SK-N-SH treated with all-trans-retinoic acid at 6 μM for 48 hours (cell line): ENCODE results near the gene NXPH4.

ENCODE experiments used
- ATAC-seq: fragments of 200-7000 bp; cut with Tn5 transposase; 3 replicates; pipeline ENCODE4 v1.9.1; 2020; ENCODE audit warnings: mild to moderate bottlenecking, moderate library complexity
- ARNTL ChIP-seq: fragments of 450-650 bp; formaldehyde crosslinking; IDR thresholded peaks from 2 replicates; pipeline ENCODE4 v1.5.0; 2020; ENCODE audit warnings: low read depth, mild to moderate bottlenecking, moderate library complexity, borderline replicate concordance
- BACH2 ChIP-seq: fragments of 250-450 bp; sonication (Bioruptor Pico); IDR thresholded peaks from 2 replicates; pipeline ENCODE4 v1.9.0; 2021; ENCODE audit warnings: mild to moderate bottlenecking, borderline replicate concordance
- CSDC2 ChIP-seq: fragments of 250-450 bp; sonication (Bioruptor Pico); IDR thresholded peaks from 2 replicates; pipeline ENCODE4 v1.5.0; 2020; ENCODE audit warnings: mild to moderate bottlenecking, moderate library complexity
- ISL1 ChIP-seq: fragments of 250-450 bp; sonication (Bioruptor Pico); IDR thresholded peaks from 2 replicates; pipeline ENCODE4 v2.1.2; 2022; ENCODE audit warnings: mild to moderate bottlenecking, moderate library complexity
- POU6F1 ChIP-seq: fragments of 250-450 bp; sonication (Bioruptor Pico); IDR thresholded peaks from 2 replicates; pipeline ENCODE4 v1.8.0; 2021; ENCODE audit warnings: low read depth, mild to moderate bottlenecking, moderate library complexity, borderline replicate concordance
- PPARA ChIP-seq: fragments of 250-450 bp; sonication (Bioruptor Pico); IDR thresholded peaks from 2 replicates; pipeline ENCODE4 v1.5.0; 2020; ENCODE audit warnings: mild to moderate bottlenecking, borderline replicate concordance
- RARB ChIP-seq: fragments of 250-450 bp; sonication (Bioruptor Pico); IDR thresholded peaks from 2 replicates; pipeline ENCODE4 v1.8.0; 2021; ENCODE audit warnings: mild to moderate bottlenecking, moderate library complexity
- SNAI2 ChIP-seq: fragments of 250-450 bp; sonication (Bioruptor Pico); IDR thresholded peaks from 2 replicates; pipeline ENCODE4 v1.5.0; 2020; ENCODE audit warnings: mild to moderate bottlenecking, moderate library complexity
- TOX ChIP-seq: fragments of 250-450 bp; sonication (Bioruptor Pico); IDR thresholded peaks from 2 replicates; pipeline ENCODE4 v1.8.0; 2021; ENCODE audit warnings: mild to moderate bottlenecking, moderate library complexity, borderline replicate concordance
- TSHZ2 ChIP-seq: fragments of 250-450 bp; sonication (Bioruptor Pico); IDR thresholded peaks from 2 replicates; pipeline ENCODE4 v1.5.0; 2020; ENCODE audit warnings: mild to moderate bottlenecking, moderate library complexity
- ZC3H10 ChIP-seq: fragments of 250-450 bp; sonication (Bioruptor Pico); IDR thresholded peaks from 2 replicates; pipeline ENCODE4 v1.5.1; 2021; ENCODE audit warnings: mild to moderate bottlenecking, moderate library complexity
- ZFP3 ChIP-seq: fragments of 250-450 bp; sonication (Bioruptor Pico); IDR thresholded peaks from 2 replicates; pipeline ENCODE4 v1.5.0; 2020; ENCODE audit warnings: mild to moderate bottlenecking, moderate library complexity
- ZFP30 ChIP-seq: fragments of 450-650 bp; formaldehyde crosslinking; IDR thresholded peaks from 2 replicates; pipeline ENCODE4 v1.5.0; 2022; ENCODE audit warnings: mild to moderate bottlenecking, moderate library complexity
- ZNF565 ChIP-seq: fragments of 450-650 bp; formaldehyde crosslinking; conservative IDR thresholded peaks from 2 replicates; pipeline ENCODE4 v1.5.0; 2020; ENCODE audit warnings: low read depth, mild to moderate bottlenecking, moderate library complexity
- ZNF70 ChIP-seq: fragments of 450-650 bp; formaldehyde crosslinking; IDR thresholded peaks from 2 replicates; pipeline ENCODE4 v1.5.0; 2020; ENCODE audit warnings: mild to moderate bottlenecking, moderate library complexity
- ZNF8 ChIP-seq: fragments of 450-650 bp; formaldehyde crosslinking; IDR thresholded peaks from 2 replicates; pipeline ENCODE4 v1.5.0; 2020; ENCODE audit warnings: mild to moderate bottlenecking, moderate library complexity
- TF ChIP-seq, protein P1 (sequence below): fragments of 250-450 bp; sonication (Bioruptor Pico); IDR thresholded peaks from 2 replicates; pipeline ENCODE4 v1.5.1; 2020; ENCODE audit warnings: low read depth, mild to moderate bottlenecking, moderate library complexity
- TF ChIP-seq, protein P2 (sequence below): fragments of 250-450 bp; sonication (Bioruptor Pico); IDR thresholded peaks from 2 replicates; pipeline ENCODE4 v1.8.0; 2020; ENCODE audit warnings: mild to moderate bottlenecking, moderate library complexity, borderline replicate concordance

Gene NXPH4

GRCh38 chr12:57192920-57193319, 23.7 kb upstream of the NXPH4 start:
- TF ChIP-seq TSHZ2 (CRISPR knock-in tag) (no peak), ZNF8 (CRISPR knock-in tag) (no peak), ZNF565 (CRISPR knock-in tag) (no peak), SNAI2 (CRISPR knock-in tag) (no peak), POU6F1 (no peak)
- ATAC-seq: no peak

GRCh38 chr12:57193706-57194245, 22.8 kb upstream of the NXPH4 start:
- ATAC-seq: no peak
- TF ChIP-seq, protein P1, sequence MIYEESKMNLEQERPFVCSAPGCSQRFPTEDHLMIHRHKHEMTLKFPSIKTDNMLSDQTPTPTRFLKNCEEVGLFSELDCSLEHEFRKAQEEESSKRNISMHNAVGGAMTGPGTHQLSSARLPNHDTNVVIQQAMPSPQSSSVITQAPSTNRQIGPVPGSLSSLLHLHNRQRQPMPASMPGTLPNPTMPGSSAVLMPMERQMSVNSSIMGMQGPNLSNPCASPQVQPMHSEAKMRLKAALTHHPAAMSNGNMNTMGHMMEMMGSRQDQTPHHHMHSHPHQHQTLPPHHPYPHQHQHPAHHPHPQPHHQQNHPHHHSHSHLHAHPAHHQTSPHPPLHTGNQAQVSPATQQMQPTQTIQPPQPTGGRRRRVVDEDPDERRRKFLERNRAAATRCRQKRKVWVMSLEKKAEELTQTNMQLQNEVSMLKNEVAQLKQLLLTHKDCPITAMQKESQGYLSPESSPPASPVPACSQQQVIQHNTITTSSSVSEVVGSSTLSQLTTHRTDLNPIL (CRISPR knock-in tag): no peak
- TF ChIP-seq ZNF70 (CRISPR knock-in tag): no peak
- no peak for TF ChIP-seq TOX (CRISPR knock-in tag)
- TF ChIP-seq PPARA (CRISPR knock-in tag): no peak
- TF ChIP-seq ZFP3: no peak
- no peak for TF ChIP-seq TSHZ2 (CRISPR knock-in tag)
- no peak for TF ChIP-seq CSDC2 (CRISPR knock-in tag)
- TF ChIP-seq POU6F1: no peak
- TF ChIP-seq, protein P2, sequence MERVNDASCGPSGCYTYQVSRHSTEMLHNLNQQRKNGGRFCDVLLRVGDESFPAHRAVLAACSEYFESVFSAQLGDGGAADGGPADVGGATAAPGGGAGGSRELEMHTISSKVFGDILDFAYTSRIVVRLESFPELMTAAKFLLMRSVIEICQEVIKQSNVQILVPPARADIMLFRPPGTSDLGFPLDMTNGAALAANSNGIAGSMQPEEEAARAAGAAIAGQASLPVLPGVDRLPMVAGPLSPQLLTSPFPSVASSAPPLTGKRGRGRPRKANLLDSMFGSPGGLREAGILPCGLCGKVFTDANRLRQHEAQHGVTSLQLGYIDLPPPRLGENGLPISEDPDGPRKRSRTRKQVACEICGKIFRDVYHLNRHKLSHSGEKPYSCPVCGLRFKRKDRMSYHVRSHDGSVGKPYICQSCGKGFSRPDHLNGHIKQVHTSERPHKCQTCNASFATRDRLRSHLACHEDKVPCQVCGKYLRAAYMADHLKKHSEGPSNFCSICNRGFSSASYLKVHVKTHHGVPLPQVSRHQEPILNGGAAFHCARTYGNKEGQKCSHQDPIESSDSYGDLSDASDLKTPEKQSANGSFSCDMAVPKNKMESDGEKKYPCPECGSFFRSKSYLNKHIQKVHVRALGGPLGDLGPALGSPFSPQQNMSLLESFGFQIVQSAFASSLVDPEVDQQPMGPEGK (CRISPR knock-in tag): no peak
- no peak for TF ChIP-seq ZNF8 (CRISPR knock-in tag)
- TF ChIP-seq, all 23 proteins: peak for 0

DNA sequence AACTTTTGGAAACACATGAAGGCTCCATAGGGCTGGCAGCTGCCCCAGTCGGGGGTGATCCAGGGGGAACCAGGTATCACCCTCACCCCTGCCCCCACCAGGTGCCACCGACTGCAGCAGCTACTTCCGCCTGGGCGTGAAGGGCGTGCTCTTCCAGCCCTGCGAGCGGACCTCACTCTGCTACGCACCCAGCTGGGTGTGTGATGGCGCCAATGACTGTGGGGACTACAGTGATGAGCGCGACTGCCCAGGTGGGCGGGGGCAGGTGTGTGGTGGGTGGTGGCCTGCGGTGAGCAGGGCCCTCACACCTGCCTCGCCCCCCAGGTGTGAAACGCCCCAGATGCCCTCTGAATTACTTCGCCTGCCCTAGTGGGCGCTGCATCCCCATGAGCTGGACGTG, 22.3 kb upstream of the NXPH4 start:
- ATAC-seq: no peak
- TF ChIP-seq SNAI2 (CRISPR knock-in tag) (no peak), POU6F1 (no peak), BACH2 (CRISPR knock-in tag) (no peak), ZNF70 (CRISPR knock-in tag) (no peak), RARB (CRISPR knock-in tag) (no peak), ZC3H10 (no peak), CSDC2 (CRISPR knock-in tag) (no peak), ISL1 (no peak), PPARA (CRISPR knock-in tag) (no peak), ARNTL (CRISPR knock-in tag) (no peak), ZFP3 (no peak), ZNF8 (CRISPR knock-in tag) (no peak), ZFP30 (CRISPR knock-in tag) (no peak), ZNF565 (CRISPR knock-in tag) (no peak)
- TF ChIP-seq, protein P2 (CRISPR knock-in tag): no peak
- TF ChIP-seq, protein P1 (CRISPR knock-in tag): no peak
- TF ChIP-seq, all 23 proteins: peak for 0
